Measurements from ENCODE around the gene ENO4. TPM values are rescaled to one million over a fixed set of nuclear protein-coding genes. Genes with fewer than 3 reads are reported as not detected.

The ENO4 gene
- total RNA-seq, 4 donors from 2014 or later = 0.44 to 1.8 (median 1.2) TPM

GRCh38 chr10:116836902-116837523 is 12.3 kb upstream of the ENO4 start:
- DNase-seq = no peak
- H3K27me3 ChIP-seq = no peaks in the 10 kb centered on the region
- H3K27ac ChIP-seq = no peak overlapping the region
- no peaks in the 10 kb centered on the region for H3K4me1 ChIP-seq
- 74 to 77% methylated on average over 8 of the region's 8 CpGs for WGBS, 2 donors
- no peak overlapping the region for H3K4me3 ChIP-seq (replicated peaks in 1 of 3)
- H3K9me3 ChIP-seq = no peaks in the 10 kb centered on the region
- H3K36me3 ChIP-seq = no peaks in the 10 kb centered on the region
- intact Hi-C loops (cut with DNase I) = no loop called here
- no peak for TF ChIP-seq POLR2A (IDR thresholded peaks at IDR 0.05)
- no peak for TF ChIP-seq CTCF (IDR thresholded peaks at IDR 0.05)

- Histone ChIP-seq H3K36me3 (no peaks in the 10 kb centered on the region), H3K9me3 (no peaks in the 10 kb centered on the region), H3K4me3 (replicated peaks in 1 of 3) (no peak overlapping the region), H3K4me1 (no peaks in the 10 kb centered on the region), H3K27ac (no peak overlapping the region), H3K27me3 (no peaks in the 10 kb centered on the region)
- DNase-seq = no peak
- WGBS, 2 donors = 66 to 67% methylated on average over 5 of the region's 5 CpGs
- TF ChIP-seq POLR2A (IDR thresholded peaks at IDR 0.05) (no peak), CTCF (IDR thresholded peaks at IDR 0.05) (no peak)
- intact Hi-C loops (cut with DNase I) = no loop called here
Observed at GRCh38 chr10:116838143-116838725, 11.1 kb upstream of the ENO4 start.

GRCh38 chr10:116840389-116841075 is 8.8 kb upstream of the ENO4 start:
- Histone ChIP-seq H3K36me3 (no peaks in the 10 kb centered on the region), H3K4me3 (replicated peaks in 1 of 3) (no peak overlapping the region), H3K4me1 (no peaks in the 10 kb centered on the region), H3K9me3 (no peaks in the 10 kb centered on the region), H3K27me3 (no peaks in the 10 kb centered on the region), H3K27ac (no peak overlapping the region)
- intact Hi-C loops (cut with DNase I) = no loop called here
- TF ChIP-seq POLR2A (IDR thresholded peaks at IDR 0.05) = no peak
- no peak for TF ChIP-seq CTCF (IDR thresholded peaks at IDR 0.05)
- WGBS, 2 donors = 85 to 90% methylated on average over 6 of the region's 6 CpGs
- DNase-seq = no peak

- Histone ChIP-seq H3K27ac (no peak overlapping the region), H3K36me3 (no peaks in the 10 kb centered on the region), H3K4me3 (replicated peaks in 1 of 3) (no peak overlapping the region), H3K4me1 (peaks cover 8 to 10% of the 10 kb centered on the region in 2 donors), H3K9me3 (no peaks in the 10 kb centered on the region), H3K27me3 (no peaks in the 10 kb centered on the region)
- 79 to 80% methylated on average over 2 of the region's 2 CpGs for WGBS, 2 donors
- TF ChIP-seq POLR2A (IDR thresholded peaks at IDR 0.05) (no peak), CTCF (IDR thresholded peaks at IDR 0.05) (no peak)
- DNase-seq = no peak
- intact Hi-C loops (cut with DNase I) = no loop called here
Observed at GRCh38 chr10:116845823-116846222, 3.5 kb upstream of the ENO4 start.
